CD4-positive, alpha-beta T cell treated with Interleukin-4 for 4 hours (primary cell): ENCODE measurements around the gene PACSIN2.
"Not testable (repeated sequence)": the region's sequence is repeated elsewhere in the genome, so short reads cannot be mapped to it uniquely, and the experiment has no call there.

Experiments used
- DNase-seq: peaks from one replicate; pipeline ENCODE4 v3.0.0-alpha.2; 2020

The PACSIN2 gene

GRCh38 chr22:43014869-43015676 lies at the start of gene PACSIN2:
Gene PACSIN2 (minus strand): TSS chr22:43015149. CDS start chr22:42912080, 103,069 bp downstream.
- DNase-seq = peak; percentile 99

- no peak for DNase-seq
Observed at GRCh38 chr22:43060183-43060582, 45.2 kb upstream of the PACSIN2 start.

- no peak for DNase-seq
Observed at GRCh38 chr22:43057641-43058040, 42.7 kb upstream of the PACSIN2 start.

- no peak for DNase-seq
Observed at GRCh38 chr22:43053176-43053575, 38.2 kb upstream of the PACSIN2 start.

GRCh38 chr22:43050995-43051394 lies 36.0 kb upstream of the PACSIN2 start:
- DNase-seq = no peak

- DNase-seq = no peak
Observed at GRCh38 chr22:43047605-43048004, 32.7 kb upstream of the PACSIN2 start.

- DNase-seq = no peak
Observed at GRCh38 chr22:43044290-43044712, 29.4 kb upstream of the PACSIN2 start.

- no peak for DNase-seq
Observed at GRCh38 chr22:43042101-43042780, 27.3 kb upstream of the PACSIN2 start.

GRCh38 chr22:43039800-43040199 lies 24.9 kb upstream of the PACSIN2 start:
- DNase-seq = no peak

- no peak for DNase-seq
Observed at GRCh38 chr22:43038325-43038724, 23.4 kb upstream of the PACSIN2 start.

GRCh38 chr22:43036282-43036829 lies 21.4 kb upstream of the PACSIN2 start:
- no peak for DNase-seq

GRCh38 chr22:43035250-43035649 lies 20.3 kb upstream of the PACSIN2 start:
- DNase-seq = no peak

GRCh38 chr22:43031617-43032016 lies 16.7 kb upstream of the PACSIN2 start:
- no peak for DNase-seq

- DNase-seq = no peak
Observed at GRCh38 chr22:43018615-43019014, 3.7 kb upstream of the PACSIN2 start.

- DNase-seq = no peak
Observed at GRCh38 chr22:43017525-43018460, 2.8 kb upstream of the PACSIN2 start.

GRCh38 chr22:43016150-43016549 lies 1.2 kb upstream of the PACSIN2 start:
- not testable (repeated sequence) for DNase-seq

GRCh38 chr22:43015677-43016042 lies 711 bp upstream of the PACSIN2 start:
- DNase-seq = no peak

- DNase-seq = peak; percentile 45
Observed at GRCh38 chr22:43014316-43014868, 557 bp downstream of the PACSIN2 start.

GRCh38 chr22:43013355-43014315 lies 1.3 kb downstream of the PACSIN2 start:
- DNase-seq = no peak

GRCh38 chr22:43012390-43012789 lies 2.6 kb downstream of the PACSIN2 start:
- DNase-seq = no peak

GRCh38 chr22:43011079-43011478 lies 3.9 kb downstream of the PACSIN2 start:
- no peak for DNase-seq
